ENCODE measurements around the gene HS2ST1.

The HS2ST1 gene

GRCh38 chr1:87111659-87112371 is 197.4 kb downstream of the HS2ST1 start:
- no peak for DNase-seq
- Histone ChIP-seq H3K27ac (ENCODE audit: insufficient read depth, low read length, poor library complexity, severe bottlenecking) (no peak overlapping the region), H3K4me1 (ENCODE audit: control insufficient read depth, insufficient read depth, low read length, poor library complexity, severe bottlenecking) (no peaks in the 10 kb centered on the region), H3K36me3 (ENCODE audit: control insufficient read depth, insufficient read depth, low read length) (no peaks in the 10 kb centered on the region), H3K9me3 (ENCODE audit: control insufficient read depth, low read length) (no peaks in the 10 kb centered on the region), H3K27me3 (replicated peaks; ENCODE audit: control insufficient read depth, insufficient read depth, low read length, poor library complexity, severe bottlenecking) (no peaks in the 10 kb centered on the region), H3K4me3 (ENCODE audit: insufficient read depth, low read depth, low read length, poor library complexity, severe bottlenecking) (no peak overlapping the region)

GRCh38 chr1:87113313-87113712 is 198.9 kb downstream of the HS2ST1 start:
- H3K4me1 ChIP-seq (ENCODE audit: control insufficient read depth, insufficient read depth, low read length, poor library complexity, severe bottlenecking), result no peaks in the 10 kb centered on the region
- no peaks in the 10 kb centered on the region for H3K36me3 ChIP-seq (ENCODE audit: control insufficient read depth, insufficient read depth, low read length)
- no peak for DNase-seq
- H3K27me3 ChIP-seq (replicated peaks; ENCODE audit: control insufficient read depth, insufficient read depth, low read length, poor library complexity, severe bottlenecking), result no peaks in the 10 kb centered on the region
- H3K4me3 ChIP-seq (ENCODE audit: insufficient read depth, low read depth, low read length, poor library complexity, severe bottlenecking), result no peak overlapping the region
- no peak overlapping the region for H3K27ac ChIP-seq (ENCODE audit: insufficient read depth, low read length, poor library complexity, severe bottlenecking)
- no peaks in the 10 kb centered on the region for H3K9me3 ChIP-seq (ENCODE audit: control insufficient read depth, low read length)

DNA sequence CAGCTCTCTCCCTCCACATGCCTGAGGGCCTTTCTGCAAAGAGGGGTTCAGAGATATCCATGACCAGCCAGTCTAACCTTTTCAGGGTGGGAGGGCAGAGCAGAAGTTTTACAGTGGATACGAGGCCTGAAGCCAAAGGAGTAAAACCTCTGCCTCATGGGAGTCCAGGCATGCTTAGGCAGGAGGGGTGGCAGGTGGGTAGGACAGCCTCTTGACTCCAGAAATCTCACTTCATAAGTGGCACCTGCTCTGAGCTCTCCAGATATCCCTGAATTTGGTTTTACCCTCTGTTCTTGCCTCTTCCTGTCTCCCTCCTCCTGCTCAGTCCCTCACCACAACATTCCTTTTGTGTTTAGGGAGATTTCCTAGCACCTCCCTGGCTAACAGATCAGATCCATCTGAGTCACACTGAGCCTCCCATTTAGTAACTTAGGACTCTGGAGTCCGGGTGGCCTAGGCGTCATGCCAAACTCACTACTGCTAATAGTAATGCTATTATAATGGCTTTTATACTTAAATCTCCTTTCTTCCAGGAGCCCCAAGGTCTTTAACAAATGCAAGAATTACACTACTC is 201.0 kb downstream of the HS2ST1 start:
- H3K4me3 ChIP-seq (ENCODE audit: insufficient read depth, low read depth, low read length, poor library complexity, severe bottlenecking), result no peak overlapping the region
- no peak overlapping the region for H3K27ac ChIP-seq (ENCODE audit: insufficient read depth, low read length, poor library complexity, severe bottlenecking)

DNA sequence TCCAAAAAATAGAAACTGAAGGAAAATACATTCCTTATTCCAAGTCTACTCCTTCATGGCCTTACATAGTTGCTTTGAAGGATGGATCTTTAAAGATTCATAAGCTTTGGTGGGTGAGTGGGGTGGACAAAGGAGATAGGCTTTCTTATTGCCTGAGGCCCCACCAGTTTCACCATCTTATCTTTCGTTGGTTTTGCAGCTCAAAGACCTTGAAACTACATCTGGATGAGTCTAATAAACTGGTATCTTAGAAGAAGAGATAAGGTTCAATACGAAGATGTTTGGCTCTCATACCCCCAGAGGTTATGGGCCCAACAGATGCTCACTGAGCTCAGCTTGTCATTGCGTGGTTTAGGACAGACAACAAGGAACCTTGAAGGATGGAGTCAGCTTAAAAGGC is 201.5 kb downstream of the HS2ST1 start:
- Histone ChIP-seq H3K27ac (ENCODE audit: insufficient read depth, low read length, poor library complexity, severe bottlenecking) (no peak overlapping the region), H3K27me3 (replicated peaks; ENCODE audit: control insufficient read depth, insufficient read depth, low read length, poor library complexity, severe bottlenecking) (no peaks in the 10 kb centered on the region), H3K4me3 (ENCODE audit: insufficient read depth, low read depth, low read length, poor library complexity, severe bottlenecking) (no peak overlapping the region), H3K9me3 (ENCODE audit: control insufficient read depth, low read length) (no peaks in the 10 kb centered on the region), H3K4me1 (ENCODE audit: control insufficient read depth, insufficient read depth, low read length, poor library complexity, severe bottlenecking) (no peaks in the 10 kb centered on the region), H3K36me3 (ENCODE audit: control insufficient read depth, insufficient read depth, low read length) (no peaks in the 10 kb centered on the region)
- no peak for DNase-seq

More for the DNA sequence above, 201.0 kb downstream of the HS2ST1 start:
- Histone ChIP-seq H3K27me3 (replicated peaks; ENCODE audit: control insufficient read depth, insufficient read depth, low read length, poor library complexity, severe bottlenecking) (no peaks in the 10 kb centered on the region), H3K4me1 (ENCODE audit: control insufficient read depth, insufficient read depth, low read length, poor library complexity, severe bottlenecking) (no peaks in the 10 kb centered on the region), H3K9me3 (ENCODE audit: control insufficient read depth, low read length) (no peaks in the 10 kb centered on the region), H3K36me3 (ENCODE audit: control insufficient read depth, insufficient read depth, low read length) (no peaks in the 10 kb centered on the region)
- no peak for DNase-seq

- H3K4me3 ChIP-seq (ENCODE audit: insufficient read depth, low read depth, low read length, poor library complexity, severe bottlenecking), result no peak overlapping the region
- DNase-seq, result no peak
- H3K4me1 ChIP-seq (ENCODE audit: control insufficient read depth, insufficient read depth, low read length, poor library complexity, severe bottlenecking), result no peaks in the 10 kb centered on the region
- H3K27ac ChIP-seq (ENCODE audit: insufficient read depth, low read length, poor library complexity, severe bottlenecking), result no peak overlapping the region
- no peaks in the 10 kb centered on the region for H3K9me3 ChIP-seq (ENCODE audit: control insufficient read depth, low read length)
- no peaks in the 10 kb centered on the region for H3K27me3 ChIP-seq (replicated peaks; ENCODE audit: control insufficient read depth, insufficient read depth, low read length, poor library complexity, severe bottlenecking)
- H3K36me3 ChIP-seq (ENCODE audit: control insufficient read depth, insufficient read depth, low read length), result no peaks in the 10 kb centered on the region
Measured at GRCh38 chr1:87117761-87118368, 203.4 kb downstream of the HS2ST1 start.

- Histone ChIP-seq H3K36me3 (ENCODE audit: control insufficient read depth, insufficient read depth, low read length) (no peaks in the 10 kb centered on the region), H3K4me1 (ENCODE audit: control insufficient read depth, insufficient read depth, low read length, poor library complexity, severe bottlenecking) (no peaks in the 10 kb centered on the region), H3K27me3 (replicated peaks; ENCODE audit: control insufficient read depth, insufficient read depth, low read length, poor library complexity, severe bottlenecking) (no peaks in the 10 kb centered on the region), H3K4me3 (ENCODE audit: insufficient read depth, low read depth, low read length, poor library complexity, severe bottlenecking) (no peak overlapping the region), H3K9me3 (ENCODE audit: control insufficient read depth, low read length) (no peaks in the 10 kb centered on the region), H3K27ac (ENCODE audit: insufficient read depth, low read length, poor library complexity, severe bottlenecking) (no peak overlapping the region)
- no peak for DNase-seq
Measured at GRCh38 chr1:87119541-87120140, 205.2 kb downstream of the HS2ST1 start.

DNA sequence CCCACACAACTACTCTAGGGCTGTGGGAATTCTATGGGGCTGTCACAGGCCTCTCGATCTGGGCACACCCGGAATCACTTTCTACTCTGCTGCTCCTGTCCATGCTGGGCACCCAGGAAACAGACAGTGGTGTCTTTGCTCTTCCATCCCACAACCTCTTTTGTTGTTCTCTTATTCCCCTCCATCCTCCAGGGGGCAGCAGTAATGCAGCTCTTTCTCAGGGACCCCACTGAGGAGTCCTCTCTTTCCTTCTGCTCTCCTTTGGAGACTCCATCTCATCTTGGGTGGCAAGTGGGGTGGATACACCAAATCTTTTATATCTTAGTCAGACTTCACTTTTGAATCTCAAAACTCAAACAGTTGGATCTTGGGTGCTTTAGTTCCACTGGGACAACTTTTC is 206.3 kb downstream of the HS2ST1 start:
- H3K4me3 ChIP-seq (ENCODE audit: insufficient read depth, low read depth, low read length, poor library complexity, severe bottlenecking), result no peak overlapping the region
- H3K27ac ChIP-seq (ENCODE audit: insufficient read depth, low read length, poor library complexity, severe bottlenecking), result no peak overlapping the region
- no peaks in the 10 kb centered on the region for H3K9me3 ChIP-seq (ENCODE audit: control insufficient read depth, low read length)
- no peaks in the 10 kb centered on the region for H3K27me3 ChIP-seq (replicated peaks; ENCODE audit: control insufficient read depth, insufficient read depth, low read length, poor library complexity, severe bottlenecking)
- H3K4me1 ChIP-seq (ENCODE audit: control insufficient read depth, insufficient read depth, low read length, poor library complexity, severe bottlenecking), result no peaks in the 10 kb centered on the region
- no peak for DNase-seq
- no peaks in the 10 kb centered on the region for H3K36me3 ChIP-seq (ENCODE audit: control insufficient read depth, insufficient read depth, low read length)

DNA sequence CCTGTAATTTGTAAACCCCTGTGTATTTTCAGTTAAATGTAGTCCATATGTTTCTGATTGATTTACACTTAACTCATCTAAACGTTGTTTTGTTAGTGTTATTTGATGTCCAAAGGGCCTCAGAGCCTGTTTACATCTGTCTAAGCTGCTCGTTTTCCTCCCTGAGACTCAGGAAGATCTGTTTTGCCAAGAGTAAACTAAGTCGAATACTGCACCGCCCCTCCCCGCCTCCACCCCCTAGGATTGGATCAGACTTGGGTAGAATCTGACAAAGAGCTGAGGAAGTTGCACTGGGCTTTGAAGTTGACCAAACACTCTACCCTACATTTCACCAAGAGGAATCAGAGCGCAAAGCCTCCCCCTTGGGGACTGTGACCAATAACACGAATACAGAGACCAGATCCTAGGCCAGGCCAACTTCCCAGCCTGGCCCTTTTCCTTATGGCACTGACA is 207.3 kb downstream of the HS2ST1 start:
- no peaks in the 10 kb centered on the region for H3K9me3 ChIP-seq (ENCODE audit: control insufficient read depth, low read length)
- H3K4me3 ChIP-seq (ENCODE audit: insufficient read depth, low read depth, low read length, poor library complexity, severe bottlenecking), result no peak overlapping the region
- no peak overlapping the region for H3K27ac ChIP-seq (ENCODE audit: insufficient read depth, low read length, poor library complexity, severe bottlenecking)
- H3K36me3 ChIP-seq (ENCODE audit: control insufficient read depth, insufficient read depth, low read length), result no peaks in the 10 kb centered on the region
- H3K4me1 ChIP-seq (ENCODE audit: control insufficient read depth, insufficient read depth, low read length, poor library complexity, severe bottlenecking), result no peaks in the 10 kb centered on the region
- no peaks in the 10 kb centered on the region for H3K27me3 ChIP-seq (replicated peaks; ENCODE audit: control insufficient read depth, insufficient read depth, low read length, poor library complexity, severe bottlenecking)
- DNase-seq, result no peak

DNA sequence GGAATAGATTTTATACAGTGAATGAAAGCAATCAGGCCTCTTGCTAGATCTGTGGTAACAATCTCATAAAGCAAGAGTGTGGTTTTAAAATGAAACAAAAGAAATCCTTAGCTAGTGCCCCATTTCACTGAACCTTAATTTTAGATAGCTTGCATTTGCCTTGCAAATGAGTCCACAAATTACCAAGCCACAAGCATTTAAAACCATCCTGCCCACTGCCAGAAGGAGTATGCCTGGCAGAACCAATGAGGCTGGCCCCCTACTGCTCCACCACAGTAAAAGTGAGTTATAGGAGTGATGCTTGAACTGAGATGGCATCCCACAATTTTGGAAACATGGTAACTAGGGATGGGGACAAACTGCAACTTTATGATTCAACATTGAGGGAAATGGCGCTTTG is 207.8 kb downstream of the HS2ST1 start:
- Histone ChIP-seq H3K36me3 (ENCODE audit: control insufficient read depth, insufficient read depth, low read length) (no peaks in the 10 kb centered on the region), H3K4me3 (ENCODE audit: insufficient read depth, low read depth, low read length, poor library complexity, severe bottlenecking) (no peak overlapping the region), H3K27ac (ENCODE audit: insufficient read depth, low read length, poor library complexity, severe bottlenecking) (no peak overlapping the region), H3K9me3 (ENCODE audit: control insufficient read depth, low read length) (no peaks in the 10 kb centered on the region), H3K4me1 (ENCODE audit: control insufficient read depth, insufficient read depth, low read length, poor library complexity, severe bottlenecking) (no peaks in the 10 kb centered on the region), H3K27me3 (replicated peaks; ENCODE audit: control insufficient read depth, insufficient read depth, low read length, poor library complexity, severe bottlenecking) (no peaks in the 10 kb centered on the region)
- no peak for DNase-seq

DNA sequence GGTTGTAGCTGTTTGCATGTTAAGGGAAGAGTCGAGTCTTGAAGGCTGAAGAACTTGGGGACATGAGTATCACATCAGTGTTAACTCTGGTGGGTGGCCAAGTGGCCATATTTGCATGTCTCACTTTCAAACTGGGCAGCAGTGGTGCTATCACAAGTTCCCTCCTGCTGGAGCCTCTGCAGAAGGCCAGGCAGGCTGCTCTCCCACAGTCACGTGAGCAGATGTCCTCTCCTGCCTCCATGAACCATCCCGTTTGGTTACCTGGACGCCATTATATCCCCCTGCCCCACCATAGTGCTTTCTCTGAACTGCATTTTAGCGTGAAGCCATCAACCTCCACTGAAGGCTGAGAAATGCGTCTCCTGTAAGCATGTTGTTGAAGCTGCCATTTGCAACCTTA is 209.2 kb downstream of the HS2ST1 start:
- Histone ChIP-seq H3K4me3 (ENCODE audit: insufficient read depth, low read depth, low read length, poor library complexity, severe bottlenecking) (no peak overlapping the region), H3K27me3 (replicated peaks; ENCODE audit: control insufficient read depth, insufficient read depth, low read length, poor library complexity, severe bottlenecking) (no peaks in the 10 kb centered on the region), H3K9me3 (ENCODE audit: control insufficient read depth, low read length) (no peaks in the 10 kb centered on the region), H3K36me3 (ENCODE audit: control insufficient read depth, insufficient read depth, low read length) (no peaks in the 10 kb centered on the region), H3K4me1 (ENCODE audit: control insufficient read depth, insufficient read depth, low read length, poor library complexity, severe bottlenecking) (no peaks in the 10 kb centered on the region), H3K27ac (ENCODE audit: insufficient read depth, low read length, poor library complexity, severe bottlenecking) (no peak overlapping the region)
- DNase-seq, result no peak

Data from effector memory CD4-positive, alpha-beta T cell (primary cell).